Thyroid gland (tissue), 4 donors: Measurements from ENCODE around the gene SERTAD4.

Source experiments
- POLR2A ChIP-seq, 2 donors: fragments of 450-650 bp; IDR thresholded peaks; one replicate each; pipeline ENCODE4 v1.6.1; 2017; ENCODE audit warnings: antibody characterized with exemption in 2 of 2, mild to moderate bottlenecking in 2 of 2, moderate library complexity in 1 of 2
- TF ChIP-seq, protein P1 (sequence below), 6 experiments: fragments of 200-600 bp in 3 of 6; fragments of 450-650 bp in 3 of 6; sonication (generic) in 3 of 6; IDR thresholded peaks; one replicate each; pipeline ENCODE4 v1.5.1; 2016 to 2019; ENCODE audit warnings: antibody characterized with exemption in 6 of 6, mild to moderate bottlenecking in 2 of 6, inconsistent platforms in 1 of 6, moderate library complexity in 1 of 6

DNA sequence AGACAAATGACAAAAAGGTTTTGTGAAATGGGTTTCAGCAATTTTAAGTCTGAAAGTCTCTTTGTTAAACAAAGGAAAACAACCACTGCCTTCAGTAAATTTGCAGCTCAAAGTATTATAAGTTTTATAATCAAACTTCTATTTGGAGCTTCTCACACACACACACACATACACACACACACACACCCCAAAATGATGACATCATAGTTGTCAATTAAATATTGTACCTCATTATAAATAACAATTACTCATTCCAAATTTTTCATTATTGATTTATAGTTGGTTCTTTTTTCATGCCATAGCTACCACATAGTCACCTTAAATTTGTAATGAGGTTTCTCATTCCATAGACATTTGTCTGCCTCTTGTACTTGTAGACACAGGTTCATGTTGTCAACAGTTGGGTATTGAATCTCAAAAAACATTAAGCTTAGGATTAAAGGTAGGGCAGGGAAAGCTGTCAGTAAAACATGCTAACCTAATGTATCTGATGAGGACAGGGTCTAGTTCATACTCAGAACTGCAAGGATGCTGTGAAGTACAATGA, 2.4 kb upstream of the SERTAD4 start:
- TF ChIP-seq, protein P1, sequence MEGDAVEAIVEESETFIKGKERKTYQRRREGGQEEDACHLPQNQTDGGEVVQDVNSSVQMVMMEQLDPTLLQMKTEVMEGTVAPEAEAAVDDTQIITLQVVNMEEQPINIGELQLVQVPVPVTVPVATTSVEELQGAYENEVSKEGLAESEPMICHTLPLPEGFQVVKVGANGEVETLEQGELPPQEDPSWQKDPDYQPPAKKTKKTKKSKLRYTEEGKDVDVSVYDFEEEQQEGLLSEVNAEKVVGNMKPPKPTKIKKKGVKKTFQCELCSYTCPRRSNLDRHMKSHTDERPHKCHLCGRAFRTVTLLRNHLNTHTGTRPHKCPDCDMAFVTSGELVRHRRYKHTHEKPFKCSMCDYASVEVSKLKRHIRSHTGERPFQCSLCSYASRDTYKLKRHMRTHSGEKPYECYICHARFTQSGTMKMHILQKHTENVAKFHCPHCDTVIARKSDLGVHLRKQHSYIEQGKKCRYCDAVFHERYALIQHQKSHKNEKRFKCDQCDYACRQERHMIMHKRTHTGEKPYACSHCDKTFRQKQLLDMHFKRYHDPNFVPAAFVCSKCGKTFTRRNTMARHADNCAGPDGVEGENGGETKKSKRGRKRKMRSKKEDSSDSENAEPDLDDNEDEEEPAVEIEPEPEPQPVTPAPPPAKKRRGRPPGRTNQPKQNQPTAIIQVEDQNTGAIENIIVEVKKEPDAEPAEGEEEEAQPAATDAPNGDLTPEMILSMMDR (IDR thresholded peaks at IDR 0.05), result no peak
- TF ChIP-seq POLR2A (IDR thresholded peaks at IDR 0.05), result no peak
